HepG2 (cell line): ENCODE results near the gene CDH11. TPM values are rescaled to one million over a fixed set of nuclear protein-coding genes. Genes with fewer than 3 reads are reported as not detected.

ENCODE experiments used
- SRSF4 ChIP-seq: fragments of 200-400 bp; formaldehyde crosslinking; IDR thresholded peaks from one replicate; pipeline ENCODE4 v1.6.1; 2018; ENCODE audit warnings: mild to moderate bottlenecking, low read depth, low read length, moderate library complexity; ENCODE audit not compliant: poor library complexity, severe bottlenecking
- YEATS2 ChIP-seq: sonication (generic); formaldehyde crosslinking; IDR thresholded peaks from 2 replicates; pipeline ENCODE4 v1.4.0; 2020; ENCODE audit warnings: missing genetic modification reagents, borderline replicate concordance
- ZNF563 ChIP-seq: sonication (generic); formaldehyde crosslinking; IDR thresholded peaks from 2 replicates; pipeline ENCODE4 v1.8.0; 2022; ENCODE audit warnings: mild to moderate bottlenecking, moderate library complexity, missing genetic modification reagents
- polyA plus RNA-seq, 8 experiments: library from polyadenylated mRNA; depleted of rRNA in 3 of 8; stranded (reverse) in 7 of 8; unstranded in 1 of 8; fragments of >200 nt; fragmentation: Illumina TruSeq in 4 of 8; extraction: Trizol in 4 of 8; gene quantifications; 2 replicates each; pipeline versions ENCODE4 v1.2.1 to v1.2.3, GENCODE V29; 2011 to 2016; ENCODE audit warnings: low read depth in 4 of 8, missing spikeins in 1 of 8, mixed read lengths in 1 of 8; ENCODE audit not compliant: insufficient read depth in 1 of 8
- total RNA-seq, 5 experiments: library from RNA; depleted of rRNA; stranded (reverse); fragments of >200 nt; fragmentation: Illumina TruSeq; extraction: Trizol; gene quantifications; 2 replicates each; pipeline ENCODE4 v1.2.3, GENCODE V29; 2016; ENCODE audit warnings: low read depth in 1 of 5
- TF ChIP-seq, protein P1 (sequence below): sonication (generic); formaldehyde crosslinking; IDR thresholded peaks from 2 replicates; pipeline ENCODE4 v1.5.1; 2020; ENCODE audit warnings: missing genetic modification reagents, mild to moderate bottlenecking, borderline replicate concordance
- TF ChIP-seq, protein P2 (sequence below): sonication (generic); formaldehyde crosslinking; IDR thresholded peaks from 2 replicates; pipeline ENCODE4 v1.4.0; 2020; ENCODE audit warnings: missing genetic modification reagents
- TF ChIP-seq, protein P3 (sequence below): sonication (generic); formaldehyde crosslinking; IDR thresholded peaks from 2 replicates; pipeline ENCODE4; 2020; ENCODE audit warnings: missing genetic modification reagents, mild to moderate bottlenecking, borderline replicate concordance
- TF ChIP-seq, protein P4 (sequence below): sonication (generic); formaldehyde crosslinking; IDR thresholded peaks from 2 replicates; pipeline ENCODE4 v1.8.0; 2022; ENCODE audit warnings: mild to moderate bottlenecking, missing genetic modification reagents

Gene CDH11
- total and polyA plus RNA-seq, 2 of the 13 experiments (the other 11 are each of a cell fraction or from before 2014, with no cell fraction given) = not detected

DNA sequence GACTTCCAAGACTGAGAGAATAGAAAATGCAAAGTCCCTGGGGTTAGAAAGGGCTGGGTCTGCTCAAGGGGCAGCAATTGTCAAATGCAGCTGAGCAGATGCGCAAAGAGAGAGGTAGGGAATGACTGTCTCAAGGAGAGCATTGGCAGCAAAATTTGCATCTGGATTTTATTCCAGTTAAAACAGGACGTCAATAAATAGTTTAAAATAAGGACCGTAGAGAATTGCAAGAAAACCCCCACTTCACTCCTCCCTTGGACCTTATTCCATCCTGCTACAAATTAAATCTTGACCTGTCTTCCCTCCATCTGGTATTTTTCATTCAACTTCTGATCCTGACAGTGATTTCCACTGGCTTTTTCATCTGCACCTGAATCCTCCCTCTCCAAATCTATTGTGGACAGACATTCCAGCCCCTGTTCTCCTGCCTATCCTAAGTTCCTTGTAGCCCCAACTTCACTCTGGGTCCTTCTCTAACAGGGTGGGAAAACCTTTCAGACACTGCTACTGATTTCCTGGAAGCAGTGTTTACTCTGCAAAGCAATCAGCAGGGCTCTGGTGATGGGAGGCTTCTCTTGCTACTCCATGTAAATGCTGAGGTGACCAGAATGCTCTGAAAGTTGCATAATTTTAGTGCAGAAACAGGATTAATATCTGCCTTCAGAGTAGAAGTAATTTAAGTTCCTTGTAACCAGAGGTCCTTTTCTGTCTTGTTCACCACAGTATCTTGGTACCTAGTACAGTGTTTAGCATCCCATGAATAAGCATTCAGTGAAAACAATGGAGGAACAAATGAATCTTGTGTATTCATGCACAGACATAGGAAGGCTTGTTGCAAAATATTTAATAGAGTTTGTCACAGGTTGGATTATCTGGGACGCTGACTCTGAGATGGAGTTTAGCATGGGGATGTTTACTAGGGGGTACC, 79.2 kb downstream of the CDH11 start (continued):
- no peak for TF ChIP-seq SRSF4
- TF ChIP-seq, protein P1, sequence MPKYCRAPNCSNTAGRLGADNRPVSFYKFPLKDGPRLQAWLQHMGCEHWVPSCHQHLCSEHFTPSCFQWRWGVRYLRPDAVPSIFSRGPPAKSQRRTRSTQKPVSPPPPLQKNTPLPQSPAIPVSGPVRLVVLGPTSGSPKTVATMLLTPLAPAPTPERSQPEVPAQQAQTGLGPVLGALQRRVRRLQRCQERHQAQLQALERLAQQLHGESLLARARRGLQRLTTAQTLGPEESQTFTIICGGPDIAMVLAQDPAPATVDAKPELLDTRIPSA (CRISPR knock-in tag) = no peak
- TF ChIP-seq, protein P2, sequence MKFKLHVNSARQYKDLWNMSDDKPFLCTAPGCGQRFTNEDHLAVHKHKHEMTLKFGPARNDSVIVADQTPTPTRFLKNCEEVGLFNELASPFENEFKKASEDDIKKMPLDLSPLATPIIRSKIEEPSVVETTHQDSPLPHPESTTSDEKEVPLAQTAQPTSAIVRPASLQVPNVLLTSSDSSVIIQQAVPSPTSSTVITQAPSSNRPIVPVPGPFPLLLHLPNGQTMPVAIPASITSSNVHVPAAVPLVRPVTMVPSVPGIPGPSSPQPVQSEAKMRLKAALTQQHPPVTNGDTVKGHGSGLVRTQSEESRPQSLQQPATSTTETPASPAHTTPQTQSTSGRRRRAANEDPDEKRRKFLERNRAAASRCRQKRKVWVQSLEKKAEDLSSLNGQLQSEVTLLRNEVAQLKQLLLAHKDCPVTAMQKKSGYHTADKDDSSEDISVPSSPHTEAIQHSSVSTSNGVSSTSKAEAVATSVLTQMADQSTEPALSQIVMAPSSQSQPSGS = no peak
- TF ChIP-seq, protein P3, sequence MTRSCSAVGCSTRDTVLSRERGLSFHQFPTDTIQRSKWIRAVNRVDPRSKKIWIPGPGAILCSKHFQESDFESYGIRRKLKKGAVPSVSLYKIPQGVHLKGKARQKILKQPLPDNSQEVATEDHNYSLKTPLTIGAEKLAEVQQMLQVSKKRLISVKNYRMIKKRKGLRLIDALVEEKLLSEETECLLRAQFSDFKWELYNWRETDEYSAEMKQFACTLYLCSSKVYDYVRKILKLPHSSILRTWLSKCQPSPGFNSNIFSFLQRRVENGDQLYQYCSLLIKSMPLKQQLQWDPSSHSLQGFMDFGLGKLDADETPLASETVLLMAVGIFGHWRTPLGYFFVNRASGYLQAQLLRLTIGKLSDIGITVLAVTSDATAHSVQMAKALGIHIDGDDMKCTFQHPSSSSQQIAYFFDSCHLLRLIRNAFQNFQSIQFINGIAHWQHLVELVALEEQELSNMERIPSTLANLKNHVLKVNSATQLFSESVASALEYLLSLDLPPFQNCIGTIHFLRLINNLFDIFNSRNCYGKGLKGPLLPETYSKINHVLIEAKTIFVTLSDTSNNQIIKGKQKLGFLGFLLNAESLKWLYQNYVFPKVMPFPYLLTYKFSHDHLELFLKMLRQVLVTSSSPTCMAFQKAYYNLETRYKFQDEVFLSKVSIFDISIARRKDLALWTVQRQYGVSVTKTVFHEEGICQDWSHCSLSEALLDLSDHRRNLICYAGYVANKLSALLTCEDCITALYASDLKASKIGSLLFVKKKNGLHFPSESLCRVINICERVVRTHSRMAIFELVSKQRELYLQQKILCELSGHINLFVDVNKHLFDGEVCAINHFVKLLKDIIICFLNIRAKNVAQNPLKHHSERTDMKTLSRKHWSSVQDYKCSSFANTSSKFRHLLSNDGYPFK = no peak
- TF ChIP-seq, protein P4, sequence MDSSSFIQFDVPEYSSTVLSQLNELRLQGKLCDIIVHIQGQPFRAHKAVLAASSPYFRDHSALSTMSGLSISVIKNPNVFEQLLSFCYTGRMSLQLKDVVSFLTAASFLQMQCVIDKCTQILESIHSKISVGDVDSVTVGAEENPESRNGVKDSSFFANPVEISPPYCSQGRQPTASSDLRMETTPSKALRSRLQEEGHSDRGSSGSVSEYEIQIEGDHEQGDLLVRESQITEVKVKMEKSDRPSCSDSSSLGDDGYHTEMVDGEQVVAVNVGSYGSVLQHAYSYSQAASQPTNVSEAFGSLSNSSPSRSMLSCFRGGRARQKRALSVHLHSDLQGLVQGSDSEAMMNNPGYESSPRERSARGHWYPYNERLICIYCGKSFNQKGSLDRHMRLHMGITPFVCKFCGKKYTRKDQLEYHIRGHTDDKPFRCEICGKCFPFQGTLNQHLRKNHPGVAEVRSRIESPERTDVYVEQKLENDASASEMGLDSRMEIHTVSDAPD = no peak
- no peak for TF ChIP-seq YEATS2 (CRISPR knock-in tag)
- no peak for TF ChIP-seq ZNF563 (CRISPR knock-in tag)
